Testis (tissue), 2 donors: ENCODE data around the gene PTPMT1.

ENCODE experiments used
- POLR2A ChIP-seq: fragments of 450-650 bp; IDR thresholded peaks from one replicate; pipeline ENCODE4 v1.6.1; 2017; ENCODE audit warnings: antibody characterized with exemption, mild to moderate bottlenecking, moderate library complexity
- TF ChIP-seq, protein P1 (sequence below), 3 experiments: fragments of 450-650 bp in 2 of 3; fragments of 200-600 bp in 1 of 3; sonication (generic) in 1 of 3; IDR thresholded peaks; one replicate each; pipeline ENCODE4 v1.5.1; 2016 to 2019; ENCODE audit warnings: antibody characterized with exemption in 3 of 3, mild to moderate bottlenecking in 2 of 3, moderate library complexity in 1 of 3

DNA sequence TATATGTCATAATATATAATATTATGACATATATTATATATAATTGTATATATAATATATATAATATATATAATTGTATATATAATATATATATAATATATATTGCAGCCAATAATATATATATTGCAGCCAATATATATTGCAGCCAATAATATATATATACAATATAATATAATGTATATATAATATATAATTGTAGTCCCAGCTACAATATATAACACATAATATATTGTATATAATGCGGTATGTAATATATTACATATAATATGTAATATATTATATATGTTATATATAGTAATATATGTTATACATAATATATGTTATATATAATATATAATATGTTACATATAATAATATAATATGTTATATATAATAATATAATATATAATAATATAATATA, 6.7 kb upstream of the PTPMT1 start:
- TF ChIP-seq, protein P1, sequence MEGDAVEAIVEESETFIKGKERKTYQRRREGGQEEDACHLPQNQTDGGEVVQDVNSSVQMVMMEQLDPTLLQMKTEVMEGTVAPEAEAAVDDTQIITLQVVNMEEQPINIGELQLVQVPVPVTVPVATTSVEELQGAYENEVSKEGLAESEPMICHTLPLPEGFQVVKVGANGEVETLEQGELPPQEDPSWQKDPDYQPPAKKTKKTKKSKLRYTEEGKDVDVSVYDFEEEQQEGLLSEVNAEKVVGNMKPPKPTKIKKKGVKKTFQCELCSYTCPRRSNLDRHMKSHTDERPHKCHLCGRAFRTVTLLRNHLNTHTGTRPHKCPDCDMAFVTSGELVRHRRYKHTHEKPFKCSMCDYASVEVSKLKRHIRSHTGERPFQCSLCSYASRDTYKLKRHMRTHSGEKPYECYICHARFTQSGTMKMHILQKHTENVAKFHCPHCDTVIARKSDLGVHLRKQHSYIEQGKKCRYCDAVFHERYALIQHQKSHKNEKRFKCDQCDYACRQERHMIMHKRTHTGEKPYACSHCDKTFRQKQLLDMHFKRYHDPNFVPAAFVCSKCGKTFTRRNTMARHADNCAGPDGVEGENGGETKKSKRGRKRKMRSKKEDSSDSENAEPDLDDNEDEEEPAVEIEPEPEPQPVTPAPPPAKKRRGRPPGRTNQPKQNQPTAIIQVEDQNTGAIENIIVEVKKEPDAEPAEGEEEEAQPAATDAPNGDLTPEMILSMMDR (IDR thresholded peaks at IDR 0.05) = no peak
- no peak for TF ChIP-seq POLR2A
